Hepatocyte (in vitro differentiated cells): Measurements from ENCODE around the gene VPS51. TPM values are rescaled to one million over a fixed set of nuclear protein-coding genes. Genes with fewer than 3 reads are reported as not detected.

ENCODE experiments used
- DNase-seq: peaks from one replicate; pipeline ENCODE4 v3.0.0-alpha.2; 2016; ENCODE audit warnings: low spot score
- H2AFZ ChIP-seq: fragments of 200-600 bp; sonication (generic); 2 replicates; pipeline ENCODE4 v1.6.0; 2016; ENCODE audit warnings: antibody characterized with exemption, mild to moderate bottlenecking
- H3K27ac ChIP-seq: fragments of 200-600 bp; sonication (generic); 2 replicates; pipeline ENCODE4 v1.5.1; 2016; ENCODE audit warnings: mild to moderate bottlenecking
- H3K27me3 ChIP-seq: fragments of 200-600 bp; sonication (generic); 2 replicates; pipeline ENCODE4 v1.6.1; 2016
- H3K36me3 ChIP-seq: fragments of 200-600 bp; sonication (generic); replicated peaks from 2 replicates; pipeline ENCODE4 v1.5.1; 2016; ENCODE audit warnings: low read depth; ENCODE audit not compliant: insufficient read depth
- H3K4me1 ChIP-seq: fragments of 200-600 bp; sonication (generic); 2 replicates; pipeline ENCODE4 v1.5.1; 2016; ENCODE audit warnings: mild to moderate bottlenecking, moderate library complexity; ENCODE audit not compliant: insufficient read depth
- H3K4me2 ChIP-seq: fragments of 200-600 bp; sonication (generic); 2 replicates; pipeline ENCODE4 v1.6.0; 2016
- H3K4me3 ChIP-seq: fragments of 200-600 bp; sonication (generic); 2 replicates; pipeline ENCODE4 v1.5.1; 2016; ENCODE audit warnings: mild to moderate bottlenecking
- H3K79me2 ChIP-seq: fragments of 200-600 bp; sonication (generic); 2 replicates; pipeline ENCODE4 v1.6.0; 2017; ENCODE audit warnings: mild to moderate bottlenecking
- H3K9me2 ChIP-seq: fragments of 200-600 bp; sonication (generic); replicated peaks from 2 replicates; pipeline ENCODE4 v1.6.0; 2017; ENCODE audit warnings: mild to moderate bottlenecking; ENCODE audit not compliant: insufficient read depth
- H3K9me3 ChIP-seq: fragments of 200-600 bp; sonication (generic); 2 replicates; pipeline ENCODE4 v1.5.1; 2016; ENCODE audit warnings: low read depth, mild to moderate bottlenecking
- H4K20me1 ChIP-seq: fragments of 200-600 bp; sonication (generic); 2 replicates; pipeline ENCODE4 v1.6.0; 2016; ENCODE audit warnings: mild to moderate bottlenecking; ENCODE audit not compliant: insufficient read depth, poor library complexity, severe bottlenecking
- EZH2 ChIP-seq: fragments of 200-600 bp; sonication (generic); IDR thresholded peaks from 2 replicates; pipeline ENCODE4 v1.6.1; 2016; ENCODE audit warnings: antibody characterized with exemption, mild to moderate bottlenecking, borderline replicate concordance
- EZH2phosphoT487 ChIP-seq: fragments of 200-600 bp; sonication (generic); IDR thresholded peaks from one replicate; pipeline ENCODE4 v1.6.1; 2018; ENCODE audit warnings: antibody characterized with exemption, mild to moderate bottlenecking, low read depth, moderate library complexity; ENCODE audit not compliant: unreplicated experiment, severe bottlenecking
- WGBS: methylation state at CpG from one replicate; pipeline ENCODE4 v1.1.6; 2016; ENCODE audit warnings: low lambda C conversion rate; ENCODE audit errors: missing lambda C conversion rate; 5-methylcytosine and 5-hydroxymethylcytosine counted together
- polyA plus RNA-seq: library from polyadenylated mRNA; unstranded; fragments of >200 nt; fragmentation: Nextera tagmentation; extraction: Ambion mirVana; gene quantifications from 2 replicates; pipeline ENCODE4 v1.2.1, GENCODE V29; 2016
- total RNA-seq: library from RNA; depleted of rRNA; stranded (reverse); fragments of >200 nt; gene quantifications from 2 replicates; pipeline ENCODE4 v1.2.3, GENCODE V29; 2014
- TF ChIP-seq, protein P1 (sequence below): fragments of 200-600 bp; sonication (generic); IDR thresholded peaks from 2 replicates; pipeline ENCODE4 v1.5.1; 2016; ENCODE audit warnings: antibody characterized with exemption, mild to moderate bottlenecking; ENCODE audit not compliant: poor library complexity

VPS51 gene
- total and polyA plus RNA-seq, 2 experiments from 2014 or later, result 63.5 to 242 TPM

DNA sequence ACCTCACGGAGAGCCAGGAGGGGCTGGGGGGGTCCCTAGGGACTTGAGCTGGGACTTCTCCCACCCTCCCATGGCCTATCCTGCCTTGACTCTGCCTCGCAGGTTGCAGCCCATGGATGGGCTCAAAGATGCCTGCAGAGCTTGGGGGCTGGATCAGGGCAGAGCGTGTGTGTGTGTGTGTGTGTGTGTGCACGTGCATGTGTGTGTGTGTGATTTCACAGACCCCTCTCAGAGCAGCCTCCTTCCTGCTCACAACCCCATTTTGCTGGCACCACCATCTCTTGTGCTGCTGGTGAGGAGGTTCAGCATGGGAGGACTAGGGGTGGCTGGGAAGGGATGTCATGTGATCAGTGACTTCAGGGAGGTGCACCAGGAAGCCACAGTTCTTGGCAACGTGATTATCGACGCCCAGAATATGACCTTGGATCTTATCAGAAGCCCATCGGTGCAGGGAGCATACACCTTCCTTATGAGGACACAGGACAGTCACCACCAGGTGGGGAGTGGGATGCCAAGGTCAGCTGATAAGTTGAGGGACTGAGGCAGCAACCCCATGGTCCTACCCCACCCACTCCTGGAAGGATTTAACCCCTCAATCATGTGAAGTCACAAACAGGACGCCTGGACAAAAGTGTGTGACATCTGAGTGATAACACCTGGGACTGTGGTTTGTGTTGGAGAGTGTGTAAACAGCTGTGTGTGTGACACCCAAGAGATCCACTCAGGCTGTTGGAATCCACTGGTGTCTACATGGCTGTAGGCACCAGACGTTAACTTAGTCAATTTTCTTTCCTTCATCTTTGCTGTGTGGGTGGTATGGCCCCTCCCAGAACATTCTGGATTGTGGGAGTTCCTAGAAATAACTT is 35.8 kb upstream of the VPS51 start:
- no peak overlapping the region for H2AFZ ChIP-seq
- H4K20me1 ChIP-seq, result no peaks in the 10 kb centered on the region
- no peaks in the 10 kb centered on the region for H3K9me2 ChIP-seq
- WGBS, result 77% methylated on average over 10 of the region's 10 CpGs
- H3K36me3 ChIP-seq, result no peaks in the 10 kb centered on the region
- no peak for DNase-seq
- no peaks in the 10 kb centered on the region for H3K27me3 ChIP-seq
- H3K4me2 ChIP-seq, result no peak overlapping the region
- H3K4me1 ChIP-seq, result no peaks in the 10 kb centered on the region
- H3K9me3 ChIP-seq, result no peaks in the 10 kb centered on the region
- H3K27ac ChIP-seq, result no peak overlapping the region
- no peak for TF ChIP-seq EZH2
- no peak for TF ChIP-seq EZH2phosphoT487
- TF ChIP-seq, protein P1, sequence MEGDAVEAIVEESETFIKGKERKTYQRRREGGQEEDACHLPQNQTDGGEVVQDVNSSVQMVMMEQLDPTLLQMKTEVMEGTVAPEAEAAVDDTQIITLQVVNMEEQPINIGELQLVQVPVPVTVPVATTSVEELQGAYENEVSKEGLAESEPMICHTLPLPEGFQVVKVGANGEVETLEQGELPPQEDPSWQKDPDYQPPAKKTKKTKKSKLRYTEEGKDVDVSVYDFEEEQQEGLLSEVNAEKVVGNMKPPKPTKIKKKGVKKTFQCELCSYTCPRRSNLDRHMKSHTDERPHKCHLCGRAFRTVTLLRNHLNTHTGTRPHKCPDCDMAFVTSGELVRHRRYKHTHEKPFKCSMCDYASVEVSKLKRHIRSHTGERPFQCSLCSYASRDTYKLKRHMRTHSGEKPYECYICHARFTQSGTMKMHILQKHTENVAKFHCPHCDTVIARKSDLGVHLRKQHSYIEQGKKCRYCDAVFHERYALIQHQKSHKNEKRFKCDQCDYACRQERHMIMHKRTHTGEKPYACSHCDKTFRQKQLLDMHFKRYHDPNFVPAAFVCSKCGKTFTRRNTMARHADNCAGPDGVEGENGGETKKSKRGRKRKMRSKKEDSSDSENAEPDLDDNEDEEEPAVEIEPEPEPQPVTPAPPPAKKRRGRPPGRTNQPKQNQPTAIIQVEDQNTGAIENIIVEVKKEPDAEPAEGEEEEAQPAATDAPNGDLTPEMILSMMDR, result no peak
- H3K4me3 ChIP-seq, result no peak overlapping the region
- H3K79me2 ChIP-seq, result no peaks in the 10 kb centered on the region

- DNase-seq, result no peak
- Histone ChIP-seq H3K4me2 (no peak overlapping the region), H4K20me1 (no peaks in the 10 kb centered on the region), H3K36me3 (no peaks in the 10 kb centered on the region), H3K27me3 (no peaks in the 10 kb centered on the region), H3K4me3 (no peak overlapping the region), H3K9me2 (no peaks in the 10 kb centered on the region), H3K79me2 (no peaks in the 10 kb centered on the region), H2AFZ (no peak overlapping the region), H3K9me3 (no peaks in the 10 kb centered on the region), H3K27ac (no peak overlapping the region), H3K4me1 (no peaks in the 10 kb centered on the region)
- TF ChIP-seq EZH2phosphoT487, result no peak
- TF ChIP-seq, protein P1, result peak; percentile 10
- 62% methylated on average over 9 of the region's 9 CpGs for WGBS
Observed at GRCh38 chr11:65060913-65061408, 35.1 kb upstream of the VPS51 start.

- TF ChIP-seq, protein P1, result no peak
- no peak for TF ChIP-seq EZH2
- no peak for TF ChIP-seq EZH2phosphoT487
- Histone ChIP-seq H3K27me3 (no peaks in the 10 kb centered on the region), H3K9me3 (no peaks in the 10 kb centered on the region), H3K9me2 (no peaks in the 10 kb centered on the region), H3K79me2 (no peaks in the 10 kb centered on the region), H3K4me3 (no peak overlapping the region), H3K4me2 (no peak overlapping the region), H4K20me1 (no peaks in the 10 kb centered on the region), H3K4me1 (no peaks in the 10 kb centered on the region), H3K36me3 (no peaks in the 10 kb centered on the region), H3K27ac (no peak overlapping the region), H2AFZ (no peak overlapping the region)
- 71% methylated on average over 3 of the region's 3 CpGs for WGBS
- DNase-seq, result no peak
Observed at GRCh38 chr11:65063532-65063931, 32.5 kb upstream of the VPS51 start.
